Cardiac muscle cell (in vitro differentiated cells and primary cell): Measurements from ENCODE around the gene KCNA3. TPM values are rescaled to one million over a fixed set of nuclear protein-coding genes. Genes with fewer than 3 reads are reported as not detected.

ENCODE experiments used
- DNase-seq, 2 donors: peaks; one replicate each; pipeline versions ENCODE4 v3.0.0 to v3.0.0-alpha.2; 2010 to 2017; ENCODE audit warnings: low read depth in 1 of 2, low spot score in 1 of 2
- H3K27ac ChIP-seq: fragments of 200-600 bp; sonication (generic); 2 replicates; pipeline ENCODE4 v1.5.1; 2016
- H3K27me3 ChIP-seq: fragments of 200-600 bp; sonication (generic); 2 replicates; pipeline ENCODE4 v1.6.0; 2016; ENCODE audit warnings: control low read depth
- H3K36me3 ChIP-seq: fragments of 200-600 bp; sonication (generic); 2 replicates; pipeline ENCODE4 v1.5.1; 2016; ENCODE audit warnings: control low read depth
- H3K4me1 ChIP-seq: fragments of 200-600 bp; sonication (generic); 2 replicates; pipeline ENCODE4 v1.8.1; 2017; ENCODE audit warnings: low read depth, mild to moderate bottlenecking, mixed run types
- H3K4me3 ChIP-seq: fragments of 200-600 bp; sonication (generic); 2 replicates; pipeline ENCODE4 v1.5.1; 2016; ENCODE audit warnings: mild to moderate bottlenecking
- H3K9me3 ChIP-seq: fragments of 200-600 bp; sonication (generic); 2 replicates; pipeline ENCODE4 v1.5.1; 2017; ENCODE audit warnings: low read depth, mild to moderate bottlenecking, control low read depth
- polyA plus RNA-seq: library from polyadenylated mRNA; unstranded; fragments of >200 nt; fragmentation: Nextera tagmentation; extraction: Ambion mirVana; gene quantifications from 2 replicates; pipeline ENCODE4 v1.2.1, GENCODE V29; 2016
- total RNA-seq: library from RNA; depleted of rRNA; stranded (reverse); fragments of >200 nt; gene quantifications from 2 replicates; pipeline ENCODE4 v1.2.3, GENCODE V29; 2016
- TF ChIP-seq, protein P1 (sequence below): IDR thresholded peaks from 2 replicates; pipeline ENCODE4 v1.5.1; 2012; ENCODE audit warnings: low read depth, mild to moderate bottlenecking, low read length

Gene KCNA3
- total and polyA plus RNA-seq, 2 experiments from 2014 or later: 0.09 TPM; not detected in 1

DNA sequence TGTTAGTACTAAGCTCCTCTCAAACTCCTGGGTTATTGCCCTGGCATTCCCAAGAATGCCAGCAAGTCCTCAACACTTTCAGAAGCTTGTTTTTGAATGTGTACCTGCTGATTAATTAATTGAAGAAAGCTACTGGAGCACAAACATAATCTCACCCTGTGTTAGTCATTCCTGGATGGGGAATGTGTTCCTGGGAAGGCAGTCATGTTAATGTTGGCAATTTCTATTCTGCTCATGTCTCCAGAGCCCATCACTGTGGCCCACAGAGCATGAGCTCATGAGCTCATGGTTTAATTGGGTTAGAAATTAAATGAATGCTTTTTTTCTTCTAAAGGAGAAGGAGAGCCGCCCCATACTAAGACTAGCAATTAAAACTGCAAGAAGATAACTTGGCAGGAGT, 31.9 kb upstream of the KCNA3 start:
- H3K27ac ChIP-seq: no peak overlapping the region
- no peaks in the 10 kb centered on the region for H3K4me1 ChIP-seq
- TF ChIP-seq, protein P1, sequence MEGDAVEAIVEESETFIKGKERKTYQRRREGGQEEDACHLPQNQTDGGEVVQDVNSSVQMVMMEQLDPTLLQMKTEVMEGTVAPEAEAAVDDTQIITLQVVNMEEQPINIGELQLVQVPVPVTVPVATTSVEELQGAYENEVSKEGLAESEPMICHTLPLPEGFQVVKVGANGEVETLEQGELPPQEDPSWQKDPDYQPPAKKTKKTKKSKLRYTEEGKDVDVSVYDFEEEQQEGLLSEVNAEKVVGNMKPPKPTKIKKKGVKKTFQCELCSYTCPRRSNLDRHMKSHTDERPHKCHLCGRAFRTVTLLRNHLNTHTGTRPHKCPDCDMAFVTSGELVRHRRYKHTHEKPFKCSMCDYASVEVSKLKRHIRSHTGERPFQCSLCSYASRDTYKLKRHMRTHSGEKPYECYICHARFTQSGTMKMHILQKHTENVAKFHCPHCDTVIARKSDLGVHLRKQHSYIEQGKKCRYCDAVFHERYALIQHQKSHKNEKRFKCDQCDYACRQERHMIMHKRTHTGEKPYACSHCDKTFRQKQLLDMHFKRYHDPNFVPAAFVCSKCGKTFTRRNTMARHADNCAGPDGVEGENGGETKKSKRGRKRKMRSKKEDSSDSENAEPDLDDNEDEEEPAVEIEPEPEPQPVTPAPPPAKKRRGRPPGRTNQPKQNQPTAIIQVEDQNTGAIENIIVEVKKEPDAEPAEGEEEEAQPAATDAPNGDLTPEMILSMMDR: no peak
- no peaks in the 10 kb centered on the region for H3K36me3 ChIP-seq
- DNase-seq: no peak
- H3K9me3 ChIP-seq: no peaks in the 10 kb centered on the region
- no peaks in the 10 kb centered on the region for H3K27me3 ChIP-seq
- H3K4me3 ChIP-seq: no peak overlapping the region

DNA sequence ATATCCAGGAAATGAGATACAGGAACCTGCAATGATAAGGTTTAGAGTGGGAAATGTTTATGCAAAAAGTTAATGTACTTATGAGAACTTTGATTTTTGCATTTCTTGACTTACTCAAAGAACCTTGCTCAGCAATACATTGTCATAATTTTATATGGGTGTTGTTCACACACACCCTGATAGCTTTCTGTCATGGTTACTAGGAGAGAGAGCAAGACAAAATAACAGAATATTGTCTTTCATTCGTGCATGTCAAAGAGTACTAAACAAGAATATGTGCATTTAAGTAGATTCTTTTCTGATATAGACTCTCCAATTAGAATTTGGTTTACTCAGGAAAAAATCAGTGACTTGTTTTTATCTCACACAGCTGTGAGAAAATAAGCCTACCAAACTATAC, 27.5 kb upstream of the KCNA3 start:
- H3K27me3 ChIP-seq: no peaks in the 10 kb centered on the region
- H3K4me3 ChIP-seq: no peak overlapping the region
- no peaks in the 10 kb centered on the region for H3K4me1 ChIP-seq
- TF ChIP-seq, protein P1: no peak
- no peak for DNase-seq
- H3K36me3 ChIP-seq: no peaks in the 10 kb centered on the region
- H3K27ac ChIP-seq: no peak overlapping the region
- no peaks in the 10 kb centered on the region for H3K9me3 ChIP-seq

GRCh38 chr1:110700767-110701166, 26.0 kb upstream of the KCNA3 start:
- Histone ChIP-seq H3K27ac (no peak overlapping the region), H3K36me3 (no peaks in the 10 kb centered on the region), H3K9me3 (no peaks in the 10 kb centered on the region), H3K27me3 (no peaks in the 10 kb centered on the region), H3K4me3 (no peak overlapping the region), H3K4me1 (no peaks in the 10 kb centered on the region)
- DNase-seq: no peak
- TF ChIP-seq, protein P1: no peak

- Histone ChIP-seq H3K9me3 (no peaks in the 10 kb centered on the region), H3K27ac (no peak overlapping the region), H3K4me3 (no peak overlapping the region)
Measured at GRCh38 chr1:110697606-110698005, 22.9 kb upstream of the KCNA3 start.

GRCh38 chr1:110696818-110697217, 22.1 kb upstream of the KCNA3 start:
- TF ChIP-seq, protein P1: no peak
- Histone ChIP-seq H3K27ac (no peak overlapping the region), H3K4me3 (no peak overlapping the region), H3K27me3 (no peaks in the 10 kb centered on the region), H3K36me3 (no peaks in the 10 kb centered on the region), H3K4me1 (no peaks in the 10 kb centered on the region), H3K9me3 (no peaks in the 10 kb centered on the region)
- DNase-seq: no peak

More at GRCh38 chr1:110697606-110698005, 22.9 kb upstream of the KCNA3 start:
- DNase-seq: no peak
- Histone ChIP-seq H3K27me3 (no peaks in the 10 kb centered on the region), H3K4me1 (no peaks in the 10 kb centered on the region), H3K36me3 (no peaks in the 10 kb centered on the region)
- TF ChIP-seq, protein P1: no peak
